ENCODE measurements around the gene FNDC4.

Gene FNDC4

GRCh38 chr2:27494284-27494943, 586 bp downstream of the FNDC4 start:
- peak; percentile 61 for DNase-seq (ENCODE audit: low spot score)

GRCh38 chr2:27493948-27494283, 1.1 kb downstream of the FNDC4 start:
- DNase-seq (ENCODE audit: low spot score): no peak

- DNase-seq (ENCODE audit: low spot score): no peak
Observed at GRCh38 chr2:27492557-27492956, 2.4 kb downstream of the FNDC4 start.

- peak; percentile 99 for DNase-seq (ENCODE audit: low spot score)
Observed at GRCh38 chr2:27489498-27490397, 5.3 kb downstream of the FNDC4 start, which contains the start of gene IFT172. Gene IFT172 (minus strand): TSS chr2:27489743. CDS start chr2:27489653, 90 bp downstream.

DNA sequence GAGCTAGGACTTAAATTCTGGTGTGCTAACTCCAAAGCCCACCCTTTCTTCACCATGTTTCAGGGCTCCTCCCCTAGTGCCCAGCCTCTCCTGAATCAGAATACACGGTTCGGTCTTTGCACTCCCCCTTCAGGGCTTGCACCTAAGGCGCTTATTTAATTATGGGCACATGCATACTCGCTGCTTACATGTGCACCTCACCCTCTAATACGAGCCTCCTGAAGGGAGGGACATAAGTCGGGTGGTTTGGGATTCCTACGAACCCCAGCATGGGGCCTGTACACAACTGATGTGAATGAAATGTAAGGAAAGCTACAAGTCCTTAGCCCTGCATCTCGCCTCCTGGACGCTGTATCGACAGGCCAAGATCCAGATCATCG, 5.9 kb downstream of the FNDC4 start:
- DNase-seq (ENCODE audit: low spot score): peak; percentile 31

GRCh38 chr2:27485496-27485895, 9.5 kb downstream of the FNDC4 start:
- DNase-seq (ENCODE audit: low spot score): no peak

DNA sequence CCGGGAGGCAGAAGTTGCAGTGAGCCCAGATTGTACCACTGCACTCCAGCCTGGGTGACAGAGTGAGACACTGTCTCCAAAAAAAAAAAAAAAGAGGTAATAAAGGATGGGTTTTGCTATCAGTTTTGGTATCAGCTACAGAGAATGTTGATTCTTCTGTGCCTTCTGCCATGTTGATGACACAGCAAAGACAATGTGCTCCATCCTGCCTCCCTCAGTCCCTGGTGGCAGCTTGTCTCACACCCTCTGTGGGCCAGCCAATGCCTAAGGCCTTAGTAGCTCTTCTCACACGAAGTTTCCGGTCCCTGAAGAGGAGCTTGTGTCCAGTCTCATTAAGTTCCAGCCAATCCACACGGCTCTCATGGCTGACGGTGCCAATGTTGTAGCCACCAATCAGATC, 23.0 kb downstream of the FNDC4 start:
- no peak for DNase-seq (ENCODE audit: low spot score)

- DNase-seq (ENCODE audit: low spot score): no peak
Observed at GRCh38 chr2:27464443-27464842, 30.6 kb downstream of the FNDC4 start.

DNA sequence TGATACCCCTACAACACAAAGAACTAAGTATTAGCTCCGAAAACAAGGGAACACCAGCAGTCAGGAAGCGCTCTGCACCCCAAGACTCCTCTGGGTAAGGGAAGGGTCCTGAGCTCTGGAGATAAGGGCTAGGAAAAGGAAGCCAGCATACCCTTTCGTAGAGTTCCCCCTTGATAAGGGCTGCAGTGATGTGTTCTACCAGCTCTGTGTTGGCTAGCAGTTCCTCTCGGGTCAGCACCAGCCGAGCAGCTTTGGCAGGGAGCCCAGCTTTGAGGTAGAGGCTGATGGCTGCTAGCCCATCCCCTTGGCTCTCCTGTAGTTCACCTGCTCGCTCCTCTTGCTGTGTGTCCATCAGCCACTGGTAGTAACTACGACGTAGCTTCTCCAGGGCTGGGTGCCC, 33.9 kb downstream of the FNDC4 start:
- DNase-seq (ENCODE audit: low spot score): no peak

- DNase-seq (ENCODE audit: low spot score): no peak
Observed at GRCh38 chr2:27453968-27454367, 41.0 kb downstream of the FNDC4 start.

DNA sequence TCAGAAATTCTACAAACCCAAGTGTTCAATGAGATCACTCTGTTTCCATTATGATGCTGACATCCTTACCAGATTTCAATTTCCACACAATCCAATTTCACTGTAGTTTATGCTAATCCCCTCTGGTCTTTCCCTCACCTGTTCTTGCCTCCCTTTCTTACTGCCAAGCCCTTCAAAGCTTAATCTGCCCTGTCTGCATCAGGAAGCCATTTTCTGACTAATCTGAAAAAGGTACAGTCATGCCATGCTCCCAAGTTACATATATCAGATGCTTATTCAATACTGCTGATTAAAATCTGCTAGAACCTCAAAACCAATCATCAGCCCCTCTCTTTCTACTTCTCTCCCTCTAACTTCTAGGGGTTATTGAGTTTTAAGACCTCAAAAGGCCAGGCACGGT, 43.9 kb downstream of the FNDC4 start:
- no peak for DNase-seq (ENCODE audit: low spot score)

- DNase-seq (ENCODE audit: low spot score): no peak
Observed at GRCh38 chr2:27448381-27448780, 46.6 kb downstream of the FNDC4 start.

GRCh38 chr2:27446057-27446456, 48.9 kb downstream of the FNDC4 start:
- DNase-seq (ENCODE audit: low spot score): no peak

- DNase-seq (ENCODE audit: low spot score): no peak
Observed at GRCh38 chr2:27445615-27446014, 49.4 kb downstream of the FNDC4 start.

- DNase-seq (ENCODE audit: low spot score): no peak
Observed at GRCh38 chr2:27445155-27445554, 49.8 kb downstream of the FNDC4 start.

- peak; percentile 20 for DNase-seq (ENCODE audit: low spot score)
Observed at GRCh38 chr2:27442920-27443282, 52.1 kb downstream of the FNDC4 start.

DNA sequence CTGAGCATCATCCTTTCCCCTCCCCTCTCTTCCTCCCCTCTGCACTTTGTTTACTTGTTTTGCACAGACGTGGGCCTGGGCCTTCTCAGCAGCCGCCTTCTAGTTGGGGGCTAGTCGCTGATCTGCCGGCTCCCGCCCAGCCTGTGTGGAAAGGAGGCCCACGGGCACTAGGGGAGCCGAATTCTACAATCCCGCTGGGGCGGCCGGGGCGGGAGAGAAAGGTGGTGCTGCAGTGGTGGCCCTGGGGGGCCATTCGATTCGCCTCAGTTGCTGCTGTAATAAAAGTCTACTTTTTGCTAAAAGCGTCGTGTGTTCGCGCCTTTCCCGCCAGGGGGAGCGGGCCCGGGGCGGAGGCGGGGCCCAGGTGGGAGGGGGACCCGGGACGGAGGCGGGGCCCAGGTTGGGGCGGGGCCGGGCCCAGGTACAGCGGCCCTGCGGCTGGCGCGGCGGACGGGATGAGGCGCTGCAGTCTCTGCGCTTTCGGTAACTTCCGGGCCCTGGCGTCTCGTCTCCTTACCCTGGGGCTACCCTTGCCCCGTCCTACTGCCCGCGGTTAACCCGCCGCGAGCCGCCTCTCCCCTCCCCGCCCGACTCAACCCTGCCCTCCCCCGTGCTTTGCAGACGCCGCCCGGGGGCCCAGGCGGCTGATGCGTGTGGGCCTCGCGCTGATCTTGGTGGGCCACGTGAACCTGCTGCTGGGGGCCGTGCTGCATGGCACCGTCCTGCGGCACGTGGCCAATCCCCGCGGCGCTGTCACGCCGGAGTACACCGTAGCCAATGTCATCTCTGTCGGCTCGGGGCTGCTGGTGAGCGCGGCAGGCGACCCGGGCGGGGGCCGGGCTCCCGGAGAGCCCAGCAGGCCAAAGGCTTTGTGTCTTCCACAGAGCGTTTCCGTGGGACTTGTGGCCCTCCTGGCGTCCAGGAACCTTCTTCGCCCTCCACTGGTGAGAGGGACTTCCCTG, 52.8 kb downstream of the FNDC4 start, which contains the start of gene KRTCAP3:
Gene KRTCAP3, plus strand, starts transcription at position 424 of the 962 bp plus-strand sequence. Its CDS starts 32 bp downstream, at position 456.
- peak; percentile 17 for DNase-seq (ENCODE audit: low spot score)
